K562 (cell line): Measurements from ENCODE around the gene SCNN1B. TPM values are rescaled to one million over a fixed set of nuclear protein-coding genes. Genes with fewer than 3 reads are reported as not detected.

Source experiments
- ATAC-seq: fragments of 200-7000 bp; cut with Tn5 transposase; 3 replicates; pipeline ENCODE4 v1.9.1; 2020; ENCODE audit warnings: moderate library complexity
- BruUV-seq: library from RNA; stranded (reverse); fragments of 400-500 nt; replicated peaks from 2 replicates; lab custom pipeline; 2021; lab: Mats Ljungman, UMichigan
- CTCF ChIA-PET: fragments of 300-600 bp; formaldehyde crosslinking; extraction: SDS; loops from one replicate; lab custom pipeline; 2021; ENCODE audit warnings: low intra/inter-chr PET ratio; lab: Yijun Ruan, JAX
- POLR2A ChIA-PET: fragments of 300-600, 350-650 bp; sonication (Branson Sonifier 250); formaldehyde crosslinking; extraction: SDS; loops from one replicate; lab custom pipeline; 2021; ENCODE audit warnings: antibody characterized with exemption, inconsistent platforms; lab: Yijun Ruan, JAX
- DNase-seq, 4 experiments: peaks; one replicate each; pipeline versions ENCODE4 v3.0.0 to v3.0.0-alpha.2; 2011 to 2018; ENCODE audit warnings: low spot score in 3 of 4, mixed read lengths in 3 of 4; ENCODE audit errors: extremely low read depth in 1 of 4
- FAIRE-seq: peaks from 2 replicates; lab custom pipeline; 2011; peaks lifted over from hg19 to GRCh38; lab: Jason Lieb, UNC
- H2AFZ ChIP-seq: 2 replicates; pipeline ENCODE4 v1.6.0; 2011; ENCODE audit warnings: low read depth, low read length, control low read depth, inconsistent platforms
- H3K27ac ChIP-seq: fragments of 200-600 bp; 3 replicates; pipeline ENCODE4 v1.8.0; 2011; ENCODE audit warnings: low read depth, mild to moderate bottlenecking, control low read depth, inconsistent platforms, low read length, moderate library complexity, mixed read lengths; ENCODE audit errors: extremely low read depth
- H3K27me3 ChIP-seq, 2 experiments: fragments of 300-600 bp in 1 of 2; 2 replicates in 1 of 2; 3 replicates in 1 of 2; pipeline versions ENCODE4 v1.6.0 to v1.8.0; 2011; ENCODE audit warnings: inconsistent platforms in 2 of 2, low read length in 2 of 2, mild to moderate bottlenecking in 1 of 2, mixed read lengths in 1 of 2, moderate library complexity in 1 of 2; ENCODE audit not compliant: control insufficient read depth in 2 of 2, insufficient read depth in 2 of 2
- H3K36me3 ChIP-seq: fragments of 300-600 bp; 3 replicates; pipeline ENCODE4 v1.8.0; 2011; ENCODE audit warnings: mild to moderate bottlenecking, low read length, inconsistent platforms; ENCODE audit not compliant: control insufficient read depth, insufficient read depth
- H3K4me1 ChIP-seq, 2 experiments: fragments of 200-600 bp in 1 of 2; replicated peaks in 1 of 2; 2 replicates in 1 of 2; 3 replicates in 1 of 2; pipeline versions ENCODE4 v1.5.1 to v1.8.0; 2011; ENCODE audit warnings: inconsistent platforms in 2 of 2, low read length in 2 of 2, mild to moderate bottlenecking in 1 of 2, mixed read lengths in 1 of 2, moderate library complexity in 1 of 2; ENCODE audit not compliant: control insufficient read depth in 2 of 2, insufficient read depth in 2 of 2
- H3K4me2 ChIP-seq: 2 replicates; pipeline ENCODE4 v1.6.1; 2011; ENCODE audit warnings: low read length, control low read depth, inconsistent platforms, mixed read lengths; ENCODE audit not compliant: insufficient read depth
- H3K4me3 ChIP-seq: fragments of 200-600 bp; sonication (generic), shearing (Covaris generic); 2 replicates; pipeline ENCODE4 v1.5.1; 2016; ENCODE audit warnings: control low read depth, inconsistent platforms
- H3K79me2 ChIP-seq: fragments of 200-600 bp; 3 replicates; pipeline ENCODE4 v1.8.0; 2011; ENCODE audit warnings: low read length, inconsistent platforms; ENCODE audit not compliant: control insufficient read depth, insufficient read depth
- H3K9ac ChIP-seq, 2 experiments: 2 replicates each; pipeline versions ENCODE4 v1.6.0 to v1.6.1; 2011; ENCODE audit warnings: low read depth in 2 of 2, low read length in 2 of 2, control low read depth in 1 of 2, inconsistent platforms in 1 of 2, mild to moderate bottlenecking in 1 of 2, mixed read lengths in 1 of 2; ENCODE audit not compliant: insufficient read depth in 1 of 2
- H3K9me1 ChIP-seq: one replicate; pipeline ENCODE4 v1.6.0; 2011; ENCODE audit warnings: inconsistent platforms, mild to moderate bottlenecking, low read length, moderate library complexity; ENCODE audit not compliant: control insufficient read depth, insufficient read depth
- H3K9me3 ChIP-seq: replicated peaks from 2 replicates; pipeline ENCODE4 v1.5.1; 2011; ENCODE audit warnings: low read depth, low read length, inconsistent platforms; ENCODE audit not compliant: control insufficient read depth, insufficient read depth
- H4K20me1 ChIP-seq: replicated peaks from 2 replicates; pipeline ENCODE4 v1.6.1; 2011; ENCODE audit warnings: low read length, inconsistent platforms, mixed read lengths; ENCODE audit not compliant: control insufficient read depth, insufficient read depth
- CEBPG ChIP-seq, 3 experiments: fragments of 200-800 bp in 1 of 3; sonication (Bioruptor generic) in 1 of 3; sonication (generic) in 1 of 3; formaldehyde crosslinking in 1 of 3; IDR thresholded peaks in 2 of 3; conservative IDR thresholded peaks in 1 of 3; 2 replicates each; pipeline versions ENCODE4 v1.6.1 to v1.8.0; 2016 to 2022; ENCODE audit warnings: missing compliant biosample characterization in 2 of 3, missing genetic modification characterization in 2 of 3, mild to moderate bottlenecking in 1 of 3, missing genetic modification reagents in 1 of 3
- HMBOX1 ChIP-seq: sonication (generic); IDR thresholded peaks from 2 replicates; pipeline ENCODE4 v1.6.1; 2016
- MEIS2 ChIP-seq: fragments of 450-650 bp; IDR thresholded peaks from 2 replicates; pipeline ENCODE4 v1.6.1; 2014; ENCODE audit warnings: mild to moderate bottlenecking; ENCODE audit not compliant: partially characterized antibody
- NFXL1 ChIP-seq: fragments of 450-650 bp; formaldehyde crosslinking; IDR thresholded peaks from 2 replicates; pipeline ENCODE4 v1.4.0; 2021; ENCODE audit warnings: mild to moderate bottlenecking
- RBM25 ChIP-seq: fragments of 200-400 bp; formaldehyde crosslinking; IDR thresholded peaks from 2 replicates; pipeline ENCODE4 v1.6.1; 2018; ENCODE audit warnings: low read length, low read depth, moderate library complexity; ENCODE audit not compliant: severe bottlenecking
- SP1 ChIP-seq: sonication (generic); formaldehyde crosslinking; IDR thresholded peaks from 2 replicates; pipeline ENCODE4 v1.8.1; 2022; ENCODE audit warnings: mild to moderate bottlenecking, missing genetic modification reagents
- ZFP91 ChIP-seq: sonication (generic); formaldehyde crosslinking; IDR thresholded peaks from 2 replicates; pipeline ENCODE4 v1.8.0; 2022; ENCODE audit warnings: mild to moderate bottlenecking, missing genetic modification reagents
- ZNF431 ChIP-seq: sonication (generic); formaldehyde crosslinking; IDR thresholded peaks from 2 replicates; pipeline ENCODE4 v1.8.0; 2022; ENCODE audit warnings: mild to moderate bottlenecking, missing genetic modification reagents
- ZNF561 ChIP-seq: fragments of 450-650 bp; formaldehyde crosslinking; conservative IDR thresholded peaks from 2 replicates; pipeline ENCODE4 v1.4.0; 2020; ENCODE audit warnings: mild to moderate bottlenecking, moderate library complexity
- WGBS: fragments of 100-300 bp; shearing (Covaris generic); methylation state at CpG from one replicate; pipeline ENCODE4 v1.1.6; 2016; ENCODE audit warnings: low coverage, mixed read lengths; ENCODE audit not compliant: insufficient coverage; ENCODE audit errors: missing lambda C conversion rate; 5-methylcytosine and 5-hydroxymethylcytosine counted together
- in situ Hi-C: fragments of 300-500 bp; cut with MboI; formaldehyde crosslinking; loops from 4 replicates; pipeline ENCODE4 v1.15.0; 2018; ENCODE audit warnings: inconsistent platforms, mixed read lengths
- intact Hi-C: fragments of 100-400 bp; cut with micrococcal nuclease; formaldehyde crosslinking; loops from 2 replicates; pipeline ENCODE4 v1.14.2; 2022
- polyA plus RNA-seq, 8 experiments: library from polyadenylated mRNA; depleted of rRNA in 4 of 8; stranded (reverse) in 5 of 8; unstranded in 3 of 8; fragments of >200 nt; fragmentation: Nextera tagmentation in 2 of 8; fragmentation: Illumina TruSeq in 1 of 8; extraction: Ambion mirVana in 2 of 8; extraction: Trizol in 1 of 8; gene quantifications; 2 replicates each; pipeline versions ENCODE4 v1.2.1 to v1.2.3, GENCODE V29; 2011 to 2014; ENCODE audit warnings: inconsistent platforms in 1 of 8, missing spikeins in 1 of 8
- total RNA-seq, 7 experiments: library from RNA; depleted of rRNA in 6 of 7; stranded (reverse); fragments of >200 nt in 6 of 7; fragmentation: Illumina TruSeq in 2 of 7; extraction: Trizol in 2 of 7; gene quantifications; 2 replicates each; pipeline versions ENCODE4 v1.2.1 to v1.2.3, GENCODE V29; 2011 to 2021; ENCODE audit warnings: low replicate concordance in 1 of 7

Gene SCNN1B
- total and polyA plus RNA-seq, 9 of the 15 experiments (the other 6 are each of a cell fraction or from before 2014, with no cell fraction given): not detected

- TF ChIP-seq ZNF431 (CRISPR knock-in tag) (no peak), ZNF561 (CRISPR knock-in tag) (no peak), RBM25 (no peak), NFXL1 (CRISPR knock-in tag) (no peak)
Observed at GRCh38 chr16:23284584-23284983, 17.5 kb upstream of the SCNN1B start (continued).

- ATAC-seq (no peak), DNase-seq (no peak), FAIRE-seq (peak; percentile 15)
- in situ Hi-C loops (no loop called here), intact Hi-C loops (no loop called here)
- H3K9ac ChIP-seq: no peak overlapping the region
- ChIA-PET CTCF (no interaction called here), POLR2A (no interaction called here)
- peaks cover 0 to 4% of the 10 kb centered on the region in 2 experiments; a peak in 2 of 5 replicates for H3K27me3 ChIP-seq
- no peak overlapping the region for H3K4me2 ChIP-seq
- no peak overlapping the region for H3K27ac ChIP-seq
- no peaks in the 10 kb centered on the region for H3K9me1 ChIP-seq
- H3K9me3 ChIP-seq: no peaks in the 10 kb centered on the region
- H4K20me1 ChIP-seq: no peaks in the 10 kb centered on the region
- no peaks in the 10 kb centered on the region for H3K36me3 ChIP-seq
- H3K4me3 ChIP-seq: no peak overlapping the region
- H3K4me1 ChIP-seq: no peaks in the 10 kb centered on the region
- no peak overlapping the region for H2AFZ ChIP-seq
- BruUV-seq: no TSS peak
- peak; percentile 54 for TF ChIP-seq MEIS2
- no peak for TF ChIP-seq SP1 (CRISPR knock-in tag)
- TF ChIP-seq ZFP91 (CRISPR knock-in tag): no peak
- no peak for TF ChIP-seq HMBOX1
- TF ChIP-seq CEBPG (CRISPR knock-in tag; IDR thresholded peaks at IDR 0.05): no peak
- TF ChIP-seq CEBPG (tag; conservative IDR thresholded peaks at IDR 0.05 in 1 of 2, IDR thresholded peaks at IDR 0.05 in 1 of 2): peak in 1 of 2 experiments; percentile 45; a peak in 1 of 4 replicates
- TF ChIP-seq, all 486 proteins: peak for 2
- no peaks in the 10 kb centered on the region for H3K79me2 ChIP-seq
- 0% methylated on average over 4 of the region's 4 CpGs for WGBS
Observed at GRCh38 chr16:23286131-23286532, 16.0 kb upstream of the SCNN1B start.
